Stimulated activated naive CD4-positive, alpha-beta T cell treated with Interleukin-2 at 50 U/mL for 16 hours (primary cell): ENCODE results near the gene MAML2.

Experiments
- DNase-seq: peaks from one replicate; lab custom pipeline; 2025; lab: John Stamatoyannopoulos, UW

MAML2 gene

GRCh38 chr11:96125400-96125799 lies 217.6 kb downstream of the MAML2 start:
- no peak for DNase-seq

GRCh38 chr11:96124155-96124554 lies 218.8 kb downstream of the MAML2 start:
- no peak for DNase-seq

GRCh38 chr11:96123301-96123700 lies 219.7 kb downstream of the MAML2 start:
- DNase-seq = no peak

- DNase-seq = no peak
These were observed 220.4 kb downstream of the MAML2 start for GRCh38 chr11:96122601-96123074.

GRCh38 chr11:96119211-96119610 lies 223.8 kb downstream of the MAML2 start:
- no peak for DNase-seq

GRCh38 chr11:96116376-96116775 lies 226.6 kb downstream of the MAML2 start:
- DNase-seq = no peak

GRCh38 chr11:96114178-96115064 lies 228.6 kb downstream of the MAML2 start:
- DNase-seq = no peak

GRCh38 chr11:96113193-96113681 lies 229.8 kb downstream of the MAML2 start:
- DNase-seq = no peak

GRCh38 chr11:96112192-96113128 lies 230.5 kb downstream of the MAML2 start:
- DNase-seq = no peak

GRCh38 chr11:96111308-96111707 lies 231.7 kb downstream of the MAML2 start:
- no peak for DNase-seq

GRCh38 chr11:96110302-96110701 lies 232.7 kb downstream of the MAML2 start:
- DNase-seq = no peak

- DNase-seq = no peak
These were observed 233.5 kb downstream of the MAML2 start for GRCh38 chr11:96109331-96110030.

- DNase-seq = no peak
These were observed 235.7 kb downstream of the MAML2 start for GRCh38 chr11:96107143-96107824.

GRCh38 chr11:96106645-96107044 lies 236.3 kb downstream of the MAML2 start:
- DNase-seq = no peak

GRCh38 chr11:96105944-96106343 lies 237.1 kb downstream of the MAML2 start:
- DNase-seq = no peak

GRCh38 chr11:96105197-96105895 lies 237.6 kb downstream of the MAML2 start:
- no peak for DNase-seq

- no peak for DNase-seq
These were observed 238.5 kb downstream of the MAML2 start for GRCh38 chr11:96104496-96104895.

GRCh38 chr11:96103721-96104120 lies 239.3 kb downstream of the MAML2 start:
- DNase-seq = no peak

GRCh38 chr11:96103102-96103501 lies 239.9 kb downstream of the MAML2 start:
- DNase-seq = no peak

- no peak for DNase-seq
These were observed 240.3 kb downstream of the MAML2 start for GRCh38 chr11:96102664-96103078.

GRCh38 chr11:96101146-96101545 lies 241.8 kb downstream of the MAML2 start:
- DNase-seq = no peak
